GM12873 (cell line): ENCODE measurements around the gene PLCB1.

Source experiments
- TF ChIP-seq, protein P1 (sequence below): IDR thresholded peaks from 2 replicates; pipeline ENCODE4 v1.5.1; 2012; ENCODE audit warnings: low read depth, mild to moderate bottlenecking, moderate library complexity, low read length, control low read depth; ENCODE audit not compliant: insufficient read depth; ENCODE audit errors: missing control alignments

The PLCB1 gene

DNA sequence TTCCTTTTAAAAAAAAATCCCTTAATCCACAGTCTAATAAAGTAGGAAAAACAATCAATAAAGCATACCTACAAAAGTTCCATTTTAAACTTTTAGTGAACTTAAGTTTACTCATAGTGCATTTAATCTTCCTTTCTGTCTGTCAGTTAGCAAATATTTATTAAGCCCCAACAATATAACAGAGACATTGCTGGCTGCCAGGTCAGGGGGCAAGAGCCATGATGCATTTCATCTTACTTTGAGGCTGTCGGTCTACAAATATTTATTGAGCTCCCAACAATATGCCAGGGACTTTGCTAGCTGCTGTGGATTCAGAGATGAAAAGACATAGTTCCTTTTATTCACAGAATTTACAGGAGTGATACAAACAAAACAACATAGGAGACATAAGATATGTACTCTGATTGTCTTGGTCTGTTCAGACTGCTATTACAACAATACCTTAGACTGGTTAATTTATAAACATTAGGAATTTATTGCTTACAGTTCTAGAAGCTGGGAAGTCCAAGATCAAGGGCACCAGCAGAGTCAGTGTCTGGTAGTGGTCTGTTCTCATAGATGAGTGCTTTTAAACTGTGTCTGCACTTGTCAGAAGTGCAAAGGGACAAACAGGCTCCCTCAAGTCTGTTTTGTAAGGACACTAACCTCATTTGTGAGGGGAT, 118.6 kb downstream of the PLCB1 start:
- TF ChIP-seq, protein P1, sequence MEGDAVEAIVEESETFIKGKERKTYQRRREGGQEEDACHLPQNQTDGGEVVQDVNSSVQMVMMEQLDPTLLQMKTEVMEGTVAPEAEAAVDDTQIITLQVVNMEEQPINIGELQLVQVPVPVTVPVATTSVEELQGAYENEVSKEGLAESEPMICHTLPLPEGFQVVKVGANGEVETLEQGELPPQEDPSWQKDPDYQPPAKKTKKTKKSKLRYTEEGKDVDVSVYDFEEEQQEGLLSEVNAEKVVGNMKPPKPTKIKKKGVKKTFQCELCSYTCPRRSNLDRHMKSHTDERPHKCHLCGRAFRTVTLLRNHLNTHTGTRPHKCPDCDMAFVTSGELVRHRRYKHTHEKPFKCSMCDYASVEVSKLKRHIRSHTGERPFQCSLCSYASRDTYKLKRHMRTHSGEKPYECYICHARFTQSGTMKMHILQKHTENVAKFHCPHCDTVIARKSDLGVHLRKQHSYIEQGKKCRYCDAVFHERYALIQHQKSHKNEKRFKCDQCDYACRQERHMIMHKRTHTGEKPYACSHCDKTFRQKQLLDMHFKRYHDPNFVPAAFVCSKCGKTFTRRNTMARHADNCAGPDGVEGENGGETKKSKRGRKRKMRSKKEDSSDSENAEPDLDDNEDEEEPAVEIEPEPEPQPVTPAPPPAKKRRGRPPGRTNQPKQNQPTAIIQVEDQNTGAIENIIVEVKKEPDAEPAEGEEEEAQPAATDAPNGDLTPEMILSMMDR = no peak

- TF ChIP-seq, protein P1 = no peak
Observed at GRCh38 chr20:8251201-8251575, 119.1 kb downstream of the PLCB1 start.

DNA sequence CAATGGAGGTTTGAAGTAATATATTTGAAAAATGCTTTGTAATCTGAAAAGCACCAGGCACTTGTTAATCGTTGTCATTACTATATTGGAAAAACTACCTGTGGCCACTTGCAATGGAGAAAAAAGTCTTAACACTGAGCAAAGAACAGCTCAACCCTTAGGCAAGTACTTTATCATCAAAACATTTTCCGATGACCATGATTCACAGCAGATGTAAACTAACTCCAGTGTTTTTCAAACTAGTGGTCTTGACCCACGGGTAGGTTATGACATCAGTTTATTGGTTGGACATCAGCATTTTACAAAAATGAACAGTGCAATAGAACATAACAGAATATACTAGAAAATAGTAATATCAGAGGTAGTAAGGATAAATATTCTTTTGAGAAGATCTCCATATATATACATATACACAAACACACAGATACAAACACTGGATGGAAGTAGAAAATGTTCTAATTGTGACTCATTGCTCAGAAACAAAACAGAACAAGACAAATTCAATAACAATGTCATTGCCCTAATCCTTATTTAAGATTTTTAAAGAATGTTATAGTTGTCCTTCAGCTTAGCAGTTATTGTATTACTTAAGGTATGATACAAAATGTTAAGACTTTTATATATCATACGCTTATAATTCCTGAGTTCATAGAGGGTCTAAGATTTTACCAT, 123.0 kb downstream of the PLCB1 start:
- TF ChIP-seq, protein P1 = no peak

DNA sequence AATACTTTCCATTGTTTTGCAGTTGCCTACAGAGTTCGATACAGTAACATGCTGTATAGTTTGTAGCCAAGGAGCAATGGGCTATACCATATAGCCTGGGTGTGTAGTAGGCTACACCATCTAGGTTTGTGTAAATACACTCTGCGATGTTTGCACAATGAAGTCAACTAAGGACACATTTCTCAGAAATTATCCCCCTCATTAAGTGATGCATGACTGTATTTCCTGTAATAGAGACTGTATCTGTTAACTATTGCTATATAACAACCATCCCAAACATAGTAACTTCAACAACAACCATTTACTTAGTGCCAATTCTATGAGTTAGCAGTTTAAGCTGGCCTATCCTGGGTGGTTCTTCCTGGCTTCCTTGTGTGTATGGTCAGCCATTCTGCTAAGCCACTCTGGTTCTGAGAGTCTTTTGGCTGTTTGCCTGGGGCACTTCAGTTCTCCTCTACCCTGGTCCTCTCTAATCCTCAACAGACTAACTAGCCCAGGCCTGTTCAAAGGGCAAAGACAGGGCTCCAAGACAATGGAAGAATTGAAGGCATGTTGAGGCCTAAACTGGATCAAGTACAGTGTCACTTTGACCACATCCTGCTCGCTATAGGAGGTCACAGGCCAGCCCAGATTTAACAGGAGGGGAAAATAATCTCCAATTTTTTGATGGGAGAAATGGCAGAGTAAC, 124.0 kb downstream of the PLCB1 start:
- TF ChIP-seq, protein P1 = no peak

GRCh38 chr20:8260837-8261251, 128.8 kb downstream of the PLCB1 start:
- TF ChIP-seq, protein P1 = no peak

- TF ChIP-seq, protein P1 = no peak
Observed at GRCh38 chr20:8262721-8263120, 130.7 kb downstream of the PLCB1 start.

DNA sequence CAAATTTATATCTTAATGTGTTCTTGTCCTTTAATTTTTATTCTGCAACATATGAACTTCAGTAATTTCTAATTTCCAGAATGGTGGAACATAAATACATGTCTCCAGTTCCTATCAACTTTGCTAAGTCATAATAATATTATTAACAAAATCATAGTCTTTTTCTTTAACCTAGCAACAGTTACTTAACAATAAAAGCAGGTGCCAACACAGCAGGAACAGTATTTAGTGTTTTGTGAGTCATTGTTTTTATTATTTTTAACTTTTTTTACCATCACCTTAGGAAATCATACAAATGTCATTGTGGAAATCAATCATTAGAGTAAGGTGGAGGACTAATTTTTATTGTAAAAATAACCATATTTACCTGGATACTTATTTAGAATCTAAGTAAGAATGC, 133.5 kb downstream of the PLCB1 start:
- TF ChIP-seq, protein P1 = no peak
